ENCODE measurements around the gene PPFIBP2. TPM values are rescaled to one million over a fixed set of nuclear protein-coding genes. Genes with fewer than 3 reads are reported as not detected.

The PPFIBP2 gene
- polyA plus RNA-seq, 1 donor = 59.0 TPM

- DNase-seq (ENCODE audit: low read depth) = no peak
Measured at GRCh38 chr11:7577291-7578190, 63.7 kb downstream of the PPFIBP2 start.

DNA sequence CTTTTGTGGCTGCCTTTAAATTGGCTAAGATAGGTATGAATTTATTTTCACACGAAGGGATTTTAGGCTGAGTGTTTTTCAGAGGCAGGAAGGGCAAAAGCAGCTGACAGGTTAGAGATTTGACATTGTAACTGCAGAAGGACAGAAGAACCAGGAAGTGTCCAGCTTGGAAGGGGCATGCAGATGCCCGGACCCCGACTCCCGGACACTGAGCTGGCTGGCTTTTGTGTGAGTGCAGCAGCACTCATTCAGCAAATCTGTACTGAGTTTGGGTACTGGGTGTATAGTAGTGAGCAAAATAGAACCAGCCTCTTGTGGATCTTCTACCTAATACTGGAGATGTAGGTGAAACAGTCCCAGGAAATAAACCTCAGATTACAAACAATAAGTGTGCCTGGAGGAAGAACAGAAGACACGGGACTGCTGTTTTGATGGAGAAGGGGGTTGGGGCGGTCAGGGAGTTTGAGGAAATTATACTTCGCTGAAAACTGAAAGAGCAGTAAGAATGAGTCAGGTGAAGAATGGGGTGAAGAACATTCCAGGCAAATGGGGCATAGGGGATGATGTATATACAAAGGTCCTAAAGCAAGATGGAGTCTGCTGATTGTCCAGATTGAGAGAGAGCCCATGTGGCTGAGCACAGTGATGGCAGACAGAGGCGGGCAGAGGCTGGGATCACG, 64.6 kb downstream of the PPFIBP2 start:
- DNase-seq (ENCODE audit: low read depth) = no peak

DNA sequence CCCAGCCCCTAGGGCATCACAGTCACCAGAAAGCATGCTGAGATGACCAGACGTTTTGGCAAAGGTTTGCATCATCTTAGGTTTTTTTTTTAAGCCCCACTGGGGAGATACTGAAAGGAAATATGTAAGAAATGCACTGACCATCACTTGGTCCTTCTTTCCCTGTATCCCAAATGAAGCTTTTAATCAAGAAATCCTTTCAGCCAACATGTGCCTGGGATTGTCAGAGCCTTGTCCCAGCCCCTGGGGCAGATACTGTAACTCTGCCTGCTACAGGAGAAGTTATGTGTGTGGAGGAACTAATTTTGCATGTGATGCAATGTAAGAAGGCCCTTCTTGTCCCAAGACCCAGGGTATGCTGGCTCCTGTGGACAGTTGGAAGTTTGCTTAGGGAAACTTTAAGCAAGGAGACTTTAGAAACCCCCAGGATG, 65.6 kb downstream of the PPFIBP2 start:
- DNase-seq (ENCODE audit: low read depth) = no peak

DNA sequence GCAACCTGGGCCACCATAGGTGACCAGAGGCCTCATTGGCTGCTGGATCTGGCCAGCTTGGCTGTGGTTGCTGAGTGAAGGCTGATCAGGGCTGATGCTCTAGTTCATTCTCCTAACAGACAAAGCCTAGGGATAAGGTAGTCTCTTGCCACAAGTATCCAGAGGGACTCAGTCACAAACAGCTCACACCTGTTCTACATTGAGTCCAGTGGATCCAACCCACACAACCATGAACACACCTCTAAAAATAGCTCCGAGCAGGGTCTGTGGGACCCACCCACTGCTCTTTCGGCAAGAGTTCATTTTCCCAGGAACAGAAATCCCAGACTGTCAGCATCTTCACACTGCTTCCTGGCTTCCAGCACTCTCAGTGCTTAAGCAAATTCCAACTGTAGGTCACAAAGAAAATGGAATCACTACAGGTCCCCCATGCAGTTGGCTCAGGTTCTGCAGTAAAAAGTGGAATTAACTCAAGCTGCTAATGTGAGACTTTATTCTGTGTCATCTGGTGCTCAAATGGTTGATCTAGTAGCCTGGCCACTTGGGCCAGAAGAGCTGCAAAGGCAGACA, 67.3 kb downstream of the PPFIBP2 start:
- no peak for DNase-seq (ENCODE audit: low read depth)

GRCh38 chr11:7582338-7582985, 68.7 kb downstream of the PPFIBP2 start:
- no peak for DNase-seq (ENCODE audit: low read depth)

DNA sequence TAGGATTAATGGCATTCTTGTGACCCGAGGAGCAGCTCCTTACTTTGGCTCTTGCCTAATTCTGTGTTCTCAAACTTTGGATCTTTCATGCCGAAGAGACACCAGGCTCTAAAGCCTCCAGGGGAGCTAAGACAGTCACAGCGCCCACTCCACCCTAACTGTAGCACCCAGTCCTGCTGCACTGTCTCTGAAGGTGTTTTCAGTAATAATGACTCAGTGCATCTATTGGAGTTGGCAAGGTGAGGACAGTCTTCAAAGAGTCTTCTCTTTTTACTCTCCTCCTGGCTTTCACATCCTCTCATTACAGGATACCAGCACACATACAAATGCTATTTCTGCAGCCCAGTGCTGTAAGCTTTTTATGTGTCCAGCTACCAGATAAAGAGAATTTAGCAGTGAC, 69.4 kb downstream of the PPFIBP2 start:
- no peak for DNase-seq (ENCODE audit: low read depth)

- DNase-seq (ENCODE audit: low read depth) = no peak
Measured at GRCh38 chr11:7584910-7585309, 71.1 kb downstream of the PPFIBP2 start.

DNA sequence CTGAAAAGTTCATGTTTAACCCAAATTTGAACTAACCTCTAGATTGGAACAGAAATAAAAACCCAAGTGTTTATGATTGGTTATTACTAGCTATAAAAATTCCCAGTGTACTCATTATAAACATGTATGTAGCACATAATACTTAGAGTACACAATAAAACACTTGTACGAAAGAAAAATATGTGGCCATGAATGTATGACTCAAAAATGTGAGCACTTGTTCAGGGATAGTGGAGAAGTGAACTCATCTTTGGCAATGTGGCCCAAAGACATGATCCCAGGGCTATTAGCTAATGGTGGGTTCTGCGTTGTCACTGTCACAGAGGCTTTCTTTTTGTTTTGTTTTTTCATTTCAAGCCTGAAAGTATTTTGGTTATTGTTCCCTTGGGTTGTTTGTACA, 72.0 kb downstream of the PPFIBP2 start:
- DNase-seq (ENCODE audit: low read depth) = no peak

GRCh38 chr11:7586376-7586775, 72.6 kb downstream of the PPFIBP2 start:
- no peak for DNase-seq (ENCODE audit: low read depth)

DNA sequence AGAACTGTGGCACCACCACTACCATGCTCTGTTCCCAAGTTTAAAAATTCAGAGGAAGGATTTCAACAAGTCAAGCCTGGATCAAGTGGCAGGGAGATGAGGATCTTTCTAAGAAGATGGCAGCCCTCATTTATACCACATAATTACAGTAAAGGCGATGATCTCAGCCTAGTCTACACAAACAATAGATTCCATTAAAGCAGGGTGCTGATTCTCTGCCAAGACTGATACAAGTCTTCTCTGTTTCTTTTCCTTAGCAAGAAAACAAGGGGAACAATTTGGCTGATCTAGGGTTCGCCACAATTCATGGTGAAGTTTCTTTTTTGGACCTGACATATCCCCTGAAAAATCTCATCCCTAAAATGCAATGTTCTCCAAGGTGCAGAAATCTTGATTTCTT, 73.9 kb downstream of the PPFIBP2 start:
- DNase-seq (ENCODE audit: low read depth) = no peak

- DNase-seq (ENCODE audit: low read depth) = no peak
Measured at GRCh38 chr11:7589861-7590260, 76.1 kb downstream of the PPFIBP2 start.

GRCh38 chr11:7590529-7590928, 76.7 kb downstream of the PPFIBP2 start:
- no peak for DNase-seq (ENCODE audit: low read depth)

DNA sequence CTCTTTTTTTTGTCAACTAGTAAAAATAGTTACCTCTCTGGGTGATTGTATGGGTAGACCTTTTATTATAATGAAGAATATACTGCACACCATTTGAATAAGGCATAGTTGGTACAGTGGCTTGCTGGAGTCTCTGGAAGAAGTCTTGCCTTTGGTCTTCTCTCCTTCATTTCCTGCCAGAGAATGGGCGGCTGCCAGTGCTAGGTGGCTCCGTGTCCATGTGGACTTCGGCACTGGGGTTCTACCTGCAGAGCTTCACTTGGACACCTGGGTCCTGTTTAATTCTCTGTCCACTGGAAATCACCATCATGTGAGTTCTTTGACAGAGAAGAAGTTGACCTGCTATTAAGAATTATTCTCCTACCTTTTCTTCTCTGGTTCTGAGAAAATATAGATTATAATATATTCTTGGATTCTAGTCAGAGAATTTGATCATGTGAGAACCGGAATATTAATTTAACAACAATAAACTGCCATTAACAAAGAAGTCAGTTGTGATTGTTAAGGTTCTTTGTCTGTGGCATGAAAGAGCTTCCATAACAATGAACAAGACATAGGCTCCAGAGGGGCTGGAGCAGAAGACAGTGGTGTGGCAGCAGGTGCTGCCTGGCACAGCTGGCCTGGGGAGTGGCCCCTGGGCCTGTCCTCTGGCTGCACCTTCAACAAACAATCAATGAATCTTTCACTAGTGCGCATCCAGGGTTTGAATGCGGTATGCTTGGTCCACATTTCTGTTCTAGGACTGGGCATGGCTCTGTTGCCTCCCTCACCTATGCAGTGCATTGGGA, 77.5 kb downstream of the PPFIBP2 start:
- DNase-seq (ENCODE audit: low read depth) = no peak

DNA sequence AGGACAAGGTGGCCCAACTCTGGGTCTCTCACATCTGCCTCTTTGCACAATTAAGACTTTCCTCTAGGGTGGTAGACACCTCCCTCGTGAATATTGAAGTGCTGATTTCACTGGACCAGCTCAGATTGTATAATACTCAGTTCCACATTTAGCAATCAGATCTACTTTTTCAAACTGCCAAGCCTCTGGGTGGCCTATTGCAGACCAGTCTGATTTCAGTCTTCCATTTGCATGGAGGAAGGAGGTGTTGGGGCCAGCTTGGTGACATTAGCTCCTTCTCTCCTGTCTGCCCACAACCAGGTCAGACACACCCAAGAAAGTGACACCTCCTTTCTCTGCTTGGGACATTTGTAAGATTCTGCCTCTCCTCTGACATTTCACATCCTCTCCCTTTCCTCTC, 78.2 kb downstream of the PPFIBP2 start:
- DNase-seq (ENCODE audit: low read depth) = no peak

DNA sequence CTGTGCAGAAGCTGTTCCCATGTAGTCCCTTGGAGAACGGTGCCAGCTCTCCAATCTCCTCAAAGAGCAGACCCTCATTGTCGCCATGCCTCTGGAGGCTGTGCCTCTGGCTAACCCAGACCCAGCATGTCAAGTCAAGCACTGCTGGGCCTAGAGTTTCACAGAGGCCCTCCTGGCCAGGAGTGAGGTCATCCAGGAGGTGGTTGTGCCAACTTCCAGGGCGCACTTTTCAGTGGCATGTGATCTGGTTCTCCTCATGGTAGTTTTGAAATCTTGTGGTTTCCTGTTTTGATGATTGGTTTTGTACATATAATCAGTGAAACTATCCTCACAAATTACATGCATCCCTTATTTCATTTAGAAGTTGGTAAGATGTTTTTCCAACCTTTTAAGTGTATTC, 78.9 kb downstream of the PPFIBP2 start:
- DNase-seq (ENCODE audit: low read depth) = no peak

DNA sequence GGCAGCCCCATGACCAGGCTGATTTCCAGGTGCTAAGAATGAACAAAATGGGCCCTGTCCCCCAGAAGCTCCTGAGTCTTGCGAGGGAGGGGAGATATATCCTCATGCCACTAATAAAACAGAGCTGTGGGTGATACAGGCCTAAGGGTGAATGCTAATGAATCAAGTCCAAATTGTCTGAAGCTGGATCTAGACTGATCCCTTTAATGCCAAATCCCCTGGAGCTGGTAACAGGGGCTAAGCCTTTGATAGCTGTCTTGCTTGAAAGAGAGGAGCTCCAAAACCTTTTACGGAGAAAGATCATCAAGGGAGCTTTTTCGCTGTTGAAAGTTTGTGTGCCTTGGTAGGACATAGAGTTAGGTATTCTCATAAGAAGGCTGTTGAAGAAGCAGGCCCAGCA, 79.7 kb downstream of the PPFIBP2 start:
- DNase-seq (ENCODE audit: low read depth) = no peak

DNA sequence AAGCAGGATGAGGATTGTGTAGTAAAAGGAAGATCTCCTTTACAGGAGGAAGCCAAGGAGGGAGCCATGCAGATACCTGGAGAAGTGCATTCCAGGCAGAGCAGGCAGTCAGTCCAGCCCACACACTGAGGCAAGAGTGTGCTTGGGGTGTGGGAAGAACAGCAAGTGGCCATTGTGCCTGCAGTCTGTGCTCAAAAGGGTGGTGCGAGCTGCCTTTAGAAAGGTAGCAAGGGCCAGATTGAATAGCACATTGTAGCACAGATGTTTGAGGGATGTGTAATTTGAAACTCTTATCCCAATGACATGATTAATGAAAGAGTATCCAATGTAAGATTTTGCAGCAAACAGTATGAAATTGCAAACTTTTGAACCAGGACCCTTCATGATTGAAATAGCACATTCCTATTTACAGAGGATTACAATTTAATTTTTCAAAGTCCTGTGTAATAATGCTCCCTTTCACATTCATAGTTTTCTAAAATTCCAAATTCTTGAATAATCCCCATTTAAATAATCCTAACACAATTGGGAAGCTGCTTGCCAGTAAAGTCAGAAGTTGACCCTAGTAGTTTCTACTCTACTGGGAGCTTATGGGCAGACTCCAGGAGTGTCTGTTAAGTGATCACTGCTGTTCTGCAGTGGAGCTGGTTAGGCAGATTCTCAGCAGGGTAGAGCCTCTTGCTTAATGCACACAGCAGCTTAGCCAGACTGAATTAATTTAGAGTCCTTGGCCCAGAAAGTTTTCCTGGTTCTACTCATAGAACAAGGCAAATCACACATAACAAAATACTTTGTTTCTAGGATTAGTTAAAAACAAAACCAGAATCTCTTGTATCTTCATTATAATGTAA, 81.4 kb downstream of the PPFIBP2 start:
- DNase-seq (ENCODE audit: low read depth) = no peak

DNA sequence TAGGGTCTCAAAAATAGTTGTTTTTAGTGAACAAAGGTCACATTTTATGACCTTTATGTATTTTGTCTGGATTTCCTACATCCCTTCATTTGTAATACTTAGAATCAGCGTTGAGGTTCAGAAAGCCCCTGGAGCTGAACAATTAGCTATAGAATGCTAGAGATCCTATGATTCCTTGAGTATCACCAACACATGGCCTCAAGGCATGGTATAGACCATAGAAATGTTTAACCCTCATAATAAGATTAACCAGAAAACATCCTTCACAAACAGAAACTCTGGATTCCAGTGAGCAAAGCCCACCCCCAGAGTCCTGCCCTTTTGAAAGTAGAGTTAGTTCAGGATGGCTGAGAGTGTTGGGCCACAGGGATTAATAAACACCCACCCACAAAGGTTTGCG, 82.2 kb downstream of the PPFIBP2 start:
- no peak for DNase-seq (ENCODE audit: low read depth)

- DNase-seq (ENCODE audit: low read depth) = no peak
Measured at GRCh38 chr11:7596975-7597391, 83.2 kb downstream of the PPFIBP2 start.

DNA sequence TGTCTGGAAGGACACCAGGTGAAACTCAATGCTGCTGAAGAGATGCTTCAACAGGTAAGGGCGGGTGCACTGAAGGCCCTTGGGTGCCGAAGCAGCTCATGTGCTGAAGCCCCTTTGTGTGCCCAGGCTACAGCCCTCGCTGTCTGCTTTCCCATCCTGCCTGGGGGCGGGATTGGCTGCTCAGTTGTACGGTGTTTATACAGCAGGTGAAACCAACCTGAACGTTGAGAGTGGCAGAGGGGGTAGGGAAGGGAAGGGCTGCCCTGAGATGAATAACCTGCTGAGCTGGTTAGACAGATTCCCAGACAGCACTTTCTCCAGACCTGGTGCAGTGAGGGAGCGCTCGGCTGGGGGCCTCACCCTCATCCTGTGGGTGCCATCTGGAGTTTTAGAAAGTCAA, 83.8 kb downstream of the PPFIBP2 start:
- DNase-seq (ENCODE audit: low read depth) = no peak

DNA sequence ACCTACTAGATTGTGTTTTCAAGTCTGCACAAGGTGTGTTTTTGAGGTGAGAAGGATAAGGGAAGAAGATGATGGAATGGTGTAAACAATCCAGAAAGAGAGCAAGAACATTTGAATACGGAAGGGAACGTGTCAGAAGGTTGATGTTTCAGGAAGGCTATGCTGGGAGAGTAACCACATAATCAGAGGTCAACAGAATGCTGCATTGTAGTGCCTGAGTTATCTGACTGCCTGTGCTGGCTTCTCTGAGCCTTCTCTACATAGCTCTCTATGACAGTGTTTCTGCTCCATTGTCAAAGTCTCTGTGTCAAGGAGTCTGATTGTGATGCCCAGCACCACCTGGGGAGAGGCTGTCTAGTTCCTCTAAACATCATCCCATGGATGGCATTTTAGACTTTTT, 85.4 kb downstream of the PPFIBP2 start:
- no peak for DNase-seq (ENCODE audit: low read depth)

Measured in forelimb muscle (tissue), 1 donor.